OCI-LY3 (cell line): ENCODE data around the gene NRG3.

Source experiments
- H2AFZ ChIP-seq: fragments of 200-600, 300-600 bp; shearing (Covaris generic); 2 replicates; pipeline ENCODE4 v1.6.0; 2014; ENCODE audit warnings: antibody characterized with exemption, low read depth, low read length
- H3K27ac ChIP-seq: fragments of 200-600, 300-600 bp; sonication (generic); 2 replicates; pipeline ENCODE4 v1.5.1; 2014; ENCODE audit warnings: mild to moderate bottlenecking, low read length, moderate library complexity, mixed read lengths
- H3K27me3 ChIP-seq: fragments of 200-600, 300-600 bp; sonication (generic); 2 replicates; pipeline ENCODE4 v1.6.1; 2014; ENCODE audit warnings: low read depth, low read length, mixed read lengths
- H3K36me3 ChIP-seq: fragments of 200-600, 300-600 bp; sonication (generic); replicated peaks from 2 replicates; pipeline ENCODE3; 2014; ENCODE audit warnings: low read depth, low read length, mixed read lengths
- H3K4me1 ChIP-seq: fragments of 300-600, 200-600 bp; sonication (generic); 2 replicates; pipeline ENCODE4 v1.6.1; 2014; ENCODE audit warnings: low read length, mixed read lengths
- H3K4me2 ChIP-seq: fragments of 200-600, 300-600 bp; sonication (generic); 2 replicates; pipeline ENCODE4 v1.6.1; 2014; ENCODE audit warnings: low read length, mixed read lengths
- H3K4me3 ChIP-seq: fragments of 300-600, 200-600 bp; sonication (generic); 2 replicates; pipeline ENCODE4 v1.5.1; 2014; ENCODE audit warnings: antibody characterized with exemption, mild to moderate bottlenecking, low read length, moderate library complexity
- H3K79me2 ChIP-seq: fragments of 300-600, 200-600 bp; shearing (Covaris generic); 2 replicates; pipeline ENCODE4 v1.6.1; 2014; ENCODE audit warnings: mild to moderate bottlenecking, low read length, mixed read lengths
- H3K9ac ChIP-seq: fragments of 300-600, 200-600 bp; shearing (Covaris generic); 2 replicates; pipeline ENCODE4 v1.6.0; 2014; ENCODE audit warnings: mild to moderate bottlenecking, low read length, moderate library complexity
- H3K9me3 ChIP-seq: fragments of 200-600, 300-600 bp; shearing (Covaris generic); 2 replicates; pipeline ENCODE4 v1.6.1; 2014; ENCODE audit warnings: low read length, mixed read lengths; ENCODE audit not compliant: insufficient read depth
- H4K20me1 ChIP-seq: fragments of 200-600, 300-600 bp; sonication (generic); 2 replicates; pipeline ENCODE4 v1.6.1; 2016; ENCODE audit warnings: low read length, mixed read lengths; ENCODE audit not compliant: insufficient read depth
- EZH2phosphoT487 ChIP-seq: fragments of 200-600 bp; shearing (Covaris generic); IDR thresholded peaks from 2 replicates; pipeline ENCODE4 v1.6.1; 2018; ENCODE audit warnings: antibody characterized with exemption, mixed run types, low read depth
- TF ChIP-seq, protein P1 (sequence below): fragments of 200-600, 300-600 bp; sonication (generic); IDR thresholded peaks from 2 replicates; pipeline ENCODE4 v1.5.1; 2014; ENCODE audit warnings: antibody characterized with exemption, low read length, low read depth

Gene NRG3

DNA sequence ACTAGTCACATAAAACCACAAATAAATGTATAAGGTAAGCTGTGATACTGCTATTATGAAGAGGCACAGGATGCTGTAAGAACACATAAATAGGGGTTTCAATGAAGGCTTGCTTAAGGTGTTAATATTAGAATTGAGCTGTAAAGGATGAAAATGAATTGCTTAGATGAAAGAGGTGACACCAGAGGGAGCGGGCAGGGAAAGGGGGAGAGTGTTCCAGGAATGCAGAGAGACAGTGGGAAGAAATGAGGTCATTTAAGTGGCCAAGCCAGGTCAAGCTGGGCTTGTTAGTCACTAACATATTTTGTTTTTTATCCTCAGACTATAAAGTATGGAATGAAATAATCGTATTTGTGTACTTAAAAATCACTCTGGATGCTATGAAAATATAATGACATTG is 193.5 kb downstream of the NRG3 start:
- Histone ChIP-seq H3K36me3 (no peaks in the 10 kb centered on the region), H3K4me2 (no peak overlapping the region), H3K27me3 (no peaks in the 10 kb centered on the region), H3K9ac (no peak overlapping the region), H3K27ac (no peak overlapping the region), H3K4me3 (no peak overlapping the region), H3K79me2 (no peaks in the 10 kb centered on the region), H3K4me1 (peaks cover 10% of the 10 kb centered on the region), H3K9me3 (no peaks in the 10 kb centered on the region), H2AFZ (no peak overlapping the region), H4K20me1 (no peaks in the 10 kb centered on the region)
- no peak for TF ChIP-seq EZH2phosphoT487
- TF ChIP-seq, protein P1, sequence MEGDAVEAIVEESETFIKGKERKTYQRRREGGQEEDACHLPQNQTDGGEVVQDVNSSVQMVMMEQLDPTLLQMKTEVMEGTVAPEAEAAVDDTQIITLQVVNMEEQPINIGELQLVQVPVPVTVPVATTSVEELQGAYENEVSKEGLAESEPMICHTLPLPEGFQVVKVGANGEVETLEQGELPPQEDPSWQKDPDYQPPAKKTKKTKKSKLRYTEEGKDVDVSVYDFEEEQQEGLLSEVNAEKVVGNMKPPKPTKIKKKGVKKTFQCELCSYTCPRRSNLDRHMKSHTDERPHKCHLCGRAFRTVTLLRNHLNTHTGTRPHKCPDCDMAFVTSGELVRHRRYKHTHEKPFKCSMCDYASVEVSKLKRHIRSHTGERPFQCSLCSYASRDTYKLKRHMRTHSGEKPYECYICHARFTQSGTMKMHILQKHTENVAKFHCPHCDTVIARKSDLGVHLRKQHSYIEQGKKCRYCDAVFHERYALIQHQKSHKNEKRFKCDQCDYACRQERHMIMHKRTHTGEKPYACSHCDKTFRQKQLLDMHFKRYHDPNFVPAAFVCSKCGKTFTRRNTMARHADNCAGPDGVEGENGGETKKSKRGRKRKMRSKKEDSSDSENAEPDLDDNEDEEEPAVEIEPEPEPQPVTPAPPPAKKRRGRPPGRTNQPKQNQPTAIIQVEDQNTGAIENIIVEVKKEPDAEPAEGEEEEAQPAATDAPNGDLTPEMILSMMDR: no peak

DNA sequence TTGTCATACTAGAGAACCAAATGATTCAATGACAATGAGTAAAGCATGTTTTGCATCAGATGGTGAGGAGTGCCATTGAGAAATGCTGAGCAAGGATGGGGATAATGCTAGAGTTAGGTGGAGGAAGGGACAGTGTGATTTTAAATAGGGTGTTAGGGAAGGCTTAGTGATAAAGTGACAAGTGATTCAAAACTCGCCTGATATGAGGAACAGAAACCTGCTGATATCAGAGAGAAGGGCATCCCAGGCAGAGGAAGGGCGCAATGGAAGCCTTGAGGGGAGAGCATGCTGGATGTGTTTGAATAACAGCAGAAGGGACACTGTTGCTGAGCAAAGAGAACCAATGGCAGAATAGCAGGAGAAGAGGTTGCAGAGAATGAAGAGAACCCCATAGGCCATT is 196.2 kb downstream of the NRG3 start:
- Histone ChIP-seq H3K36me3 (no peaks in the 10 kb centered on the region), H3K4me1 (peaks cover 10% of the 10 kb centered on the region), H3K9ac (no peak overlapping the region), H3K79me2 (no peaks in the 10 kb centered on the region), H3K27ac (no peak overlapping the region), H3K9me3 (no peaks in the 10 kb centered on the region), H3K4me2 (no peak overlapping the region), H3K4me3 (no peak overlapping the region), H2AFZ (no peak overlapping the region), H4K20me1 (no peaks in the 10 kb centered on the region), H3K27me3 (no peaks in the 10 kb centered on the region)
- TF ChIP-seq, protein P1: no peak
- no peak for TF ChIP-seq EZH2phosphoT487

DNA sequence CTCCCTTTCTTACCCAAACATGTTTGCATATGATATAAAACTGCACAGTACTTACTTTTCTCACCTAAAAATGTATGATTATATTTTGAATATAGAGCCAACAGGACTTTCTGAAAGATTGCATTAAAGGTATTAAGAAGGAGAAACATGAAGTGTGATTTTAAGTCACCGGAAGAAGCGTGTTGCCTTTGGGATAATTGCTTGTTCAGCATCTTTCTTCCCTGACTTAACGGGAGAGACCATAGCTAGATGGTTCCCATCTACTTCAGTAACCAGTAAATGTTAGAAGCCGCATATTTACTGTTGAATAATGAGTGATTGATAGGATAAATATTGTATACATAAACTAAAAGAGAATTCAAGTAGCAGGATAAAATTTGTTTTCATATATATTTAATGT is 197.1 kb downstream of the NRG3 start:
- Histone ChIP-seq H3K79me2 (no peaks in the 10 kb centered on the region), H3K27me3 (no peaks in the 10 kb centered on the region), H3K9me3 (no peaks in the 10 kb centered on the region), H3K9ac (no peak overlapping the region), H3K4me1 (peaks cover 10% of the 10 kb centered on the region), H3K36me3 (no peaks in the 10 kb centered on the region), H3K27ac (no peak overlapping the region), H4K20me1 (no peaks in the 10 kb centered on the region), H3K4me3 (no peak overlapping the region), H3K4me2 (no peak overlapping the region), H2AFZ (no peak overlapping the region)
- TF ChIP-seq, protein P1: no peak
- TF ChIP-seq EZH2phosphoT487: no peak

DNA sequence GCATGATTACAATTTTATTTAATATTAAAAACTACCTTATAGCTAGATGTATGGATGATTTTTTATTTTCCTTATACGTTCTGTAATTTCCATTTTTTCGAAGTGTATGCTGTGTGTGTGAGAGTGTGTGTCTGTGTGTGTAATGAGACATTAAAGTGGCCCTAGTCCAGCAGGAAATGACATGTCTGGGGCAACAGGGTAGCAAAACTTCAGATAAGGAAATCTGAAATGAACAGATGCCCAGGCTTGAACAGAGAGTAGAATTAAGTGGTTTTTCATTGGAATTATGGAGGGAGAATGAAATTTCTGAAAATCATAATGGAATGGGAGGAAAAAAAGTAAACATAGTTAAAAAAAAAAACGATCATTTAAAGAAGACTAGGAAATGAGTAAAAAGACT is 200.6 kb downstream of the NRG3 start:
- H3K4me1 ChIP-seq: peaks cover 10% of the 10 kb centered on the region
- no peaks in the 10 kb centered on the region for H3K36me3 ChIP-seq
- no peak overlapping the region for H3K9ac ChIP-seq
- no peak overlapping the region for H3K27ac ChIP-seq
- no peak overlapping the region for H3K4me2 ChIP-seq
- no peaks in the 10 kb centered on the region for H3K27me3 ChIP-seq
- H2AFZ ChIP-seq: no peak overlapping the region
- no peak overlapping the region for H3K4me3 ChIP-seq
- TF ChIP-seq, protein P1: no peak
- H3K79me2 ChIP-seq: no peaks in the 10 kb centered on the region
- H4K20me1 ChIP-seq: no peaks in the 10 kb centered on the region
- no peaks in the 10 kb centered on the region for H3K9me3 ChIP-seq
